Esophagus muscularis mucosa (tissue), 3 donors: Measurements from ENCODE around the gene CMTR2.

ENCODE experiments used
- CTCF ChIP-seq, 3 experiments: fragments of 200-600 bp in 2 of 3; fragments of 450-650 bp in 1 of 3; sonication (generic) in 2 of 3; IDR thresholded peaks; one replicate each; pipeline ENCODE4 v1.5.1; 2017 to 2019; ENCODE audit warnings: antibody characterized with exemption in 3 of 3, mild to moderate bottlenecking in 2 of 3, moderate library complexity in 1 of 3
- POLR2A ChIP-seq: fragments of 450-650 bp; IDR thresholded peaks from one replicate; pipeline ENCODE4 v1.6.1; 2017; ENCODE audit warnings: antibody characterized with exemption, moderate library complexity, mild to moderate bottlenecking, low read depth
- POLR2AphosphoS5 ChIP-seq, 2 donors: sonication (generic); formaldehyde crosslinking; IDR thresholded peaks; one replicate each; pipeline ENCODE4 v1.6.1; 2017; ENCODE audit warnings: antibody characterized with exemption in 2 of 2

- TF ChIP-seq CTCF (IDR thresholded peaks at IDR 0.05), result no peak
- no peak for TF ChIP-seq POLR2A
- TF ChIP-seq POLR2AphosphoS5 (IDR thresholded peaks at IDR 0.05), result no peak
Measured at GRCh38 chr16:71296584-71297340, 7.6 kb upstream of the CMTR2 start.
